WTC11 (cell line): ENCODE measurements around the gene DMD. TPM values are rescaled to one million over a fixed set of nuclear protein-coding genes. Genes with fewer than 3 reads are reported as not detected.

ENCODE experiments used
- ATAC-seq: fragments of 200-7000 bp; cut with Tn5 transposase; 2 replicates; pipeline ENCODE4 v1.10.0; 2021; ENCODE audit warnings: mild to moderate bottlenecking, moderate library complexity
- CTCF ChIA-PET: fragments of 300-600 bp; sonication (Branson Sonifier 250); formaldehyde crosslinking; loops from one replicate; lab custom pipeline; 2021; ENCODE audit warnings: antibody characterized with exemption; lab: Charles Lee
- POLR2A ChIA-PET: fragments of 350-600 bp; sonication (Branson Sonifier 250); formaldehyde crosslinking; loops from one replicate; lab custom pipeline; 2021; ENCODE audit warnings: antibody characterized with exemption; lab: Charles Lee
- DNase-seq: peaks from one replicate; pipeline ENCODE4 v3.0.0; 2021; ENCODE audit warnings: low spot score
- H3K27ac Mint-ChIP-seq: 2 replicates; pipeline ENCODE4 v1.8.0; 2021; ENCODE audit warnings: mixed read lengths
- H3K27me3 Mint-ChIP-seq: 2 replicates; pipeline ENCODE4 v1.8.0; 2021; ENCODE audit warnings: low read depth, mild to moderate bottlenecking, moderate library complexity, mixed read lengths
- H3K36me3 Mint-ChIP-seq: 2 replicates; pipeline ENCODE4 v1.8.0; 2021; ENCODE audit warnings: mixed read lengths
- H3K4me1 Mint-ChIP-seq: 2 replicates; pipeline ENCODE4 v1.8.0; 2022; ENCODE audit warnings: mixed read lengths
- H3K4me3 Mint-ChIP-seq: 2 replicates; pipeline ENCODE4 v1.8.0; 2021; ENCODE audit warnings: mild to moderate bottlenecking, moderate library complexity, mixed read lengths
- H3K9me3 Mint-ChIP-seq: 2 replicates; pipeline ENCODE4 v1.8.0; 2021; ENCODE audit warnings: mixed read lengths
- AR ChIP-seq: fragments of 250-450 bp; sonication (Bioruptor Pico); IDR thresholded peaks from 2 replicates; pipeline ENCODE4 v1.9.0; 2021; ENCODE audit warnings: mild to moderate bottlenecking
- ATF1 ChIP-seq: sonication (generic); formaldehyde crosslinking; IDR thresholded peaks from 2 replicates; pipeline ENCODE4 v1.8.1; 2023; ENCODE audit warnings: mild to moderate bottlenecking, moderate library complexity, missing genetic modification reagents
- ATF3 ChIP-seq: sonication (generic); formaldehyde crosslinking; conservative IDR thresholded peaks from 2 replicates; pipeline ENCODE4 v1.8.1; 2022; ENCODE audit warnings: mild to moderate bottlenecking, missing genetic modification reagents
- E2F5 ChIP-seq: sonication (generic); formaldehyde crosslinking; IDR thresholded peaks from 2 replicates; pipeline ENCODE4 v1.8.1; 2022; ENCODE audit warnings: mild to moderate bottlenecking, moderate library complexity, missing genetic modification reagents
- GABPB1 ChIP-seq: sonication (generic); formaldehyde crosslinking; IDR thresholded peaks from 2 replicates; pipeline ENCODE4 v1.8.1; 2023; ENCODE audit warnings: mild to moderate bottlenecking, missing genetic modification reagents
- GRHL2 ChIP-seq: fragments of 250-450 bp; sonication (Bioruptor Pico); IDR thresholded peaks from 2 replicates; pipeline ENCODE4 v1.8.0; 2022; ENCODE audit warnings: mild to moderate bottlenecking, moderate library complexity; ENCODE audit not compliant: insufficient replicate concordance, severe bottlenecking
- HMGA2 ChIP-seq: fragments of 250-450 bp; sonication (Bioruptor Pico); IDR thresholded peaks from 2 replicates; pipeline ENCODE4 v1.4.0; 2021; ENCODE audit warnings: mild to moderate bottlenecking, moderate library complexity
- IRF1 ChIP-seq: sonication (generic); formaldehyde crosslinking; IDR thresholded peaks from 2 replicates; pipeline ENCODE4 v1.8.0; 2023; ENCODE audit warnings: missing genetic modification reagents
- IRF2 ChIP-seq: sonication (generic); formaldehyde crosslinking; IDR thresholded peaks from 2 replicates; pipeline ENCODE4 v1.8.0; 2022; ENCODE audit warnings: low read depth, missing genetic modification reagents, borderline replicate concordance
- JAZF1 ChIP-seq: fragments of 250-450 bp; sonication (Bioruptor Pico); IDR thresholded peaks from 2 replicates; pipeline ENCODE4 v1.9.0; 2021; ENCODE audit warnings: moderate library complexity, mild to moderate bottlenecking, inconsistent platforms
- MXD4 ChIP-seq: fragments of 250-450 bp; sonication (Bioruptor Pico); IDR thresholded peaks from 2 replicates; pipeline ENCODE4 v1.8.0; 2021; ENCODE audit warnings: mild to moderate bottlenecking, moderate library complexity, borderline replicate concordance
- MYBL2 ChIP-seq: sonication (generic); formaldehyde crosslinking; IDR thresholded peaks from 2 replicates; pipeline ENCODE4 v1.8.1; 2023; ENCODE audit warnings: mild to moderate bottlenecking, moderate library complexity, missing genetic modification reagents
- PRDM15 ChIP-seq: sonication (generic); formaldehyde crosslinking; IDR thresholded peaks from 2 replicates; pipeline ENCODE4 v1.8.0; 2022; ENCODE audit warnings: missing genetic modification reagents
- PRRX2 ChIP-seq: fragments of 250-450 bp; sonication (Bioruptor Pico); IDR thresholded peaks from 2 replicates; pipeline ENCODE4 v1.8.0; 2021; ENCODE audit warnings: mild to moderate bottlenecking
- RORB ChIP-seq: fragments of 250-450 bp; sonication (Bioruptor Pico); IDR thresholded peaks from 2 replicates; pipeline ENCODE4 v1.9.0; 2021; ENCODE audit warnings: mild to moderate bottlenecking
- SP1 ChIP-seq: sonication (generic); formaldehyde crosslinking; conservative IDR thresholded peaks from 2 replicates; pipeline ENCODE4 v1.8.1; 2022; ENCODE audit warnings: missing genetic modification reagents
- TP53 ChIP-seq: sonication (generic); formaldehyde crosslinking; IDR thresholded peaks from 2 replicates; pipeline ENCODE4 v1.8.1; 2023; ENCODE audit warnings: mild to moderate bottlenecking, missing genetic modification reagents
- USF2 ChIP-seq: sonication (generic); formaldehyde crosslinking; IDR thresholded peaks from 2 replicates; pipeline ENCODE4 v1.8.1; 2023; ENCODE audit warnings: mild to moderate bottlenecking, missing genetic modification reagents, moderate library complexity
- ZMAT4 ChIP-seq: fragments of 250-450 bp; sonication (Bioruptor Pico); IDR thresholded peaks from 2 replicates; pipeline ENCODE4 v1.9.0; 2021; ENCODE audit warnings: mild to moderate bottlenecking
- total RNA-seq: library from RNA; stranded (reverse); gene quantifications from 3 replicates; pipeline ENCODE4 v1.2.3, GENCODE V29; 2021

Gene DMD
- total RNA-seq, 1 experiment from 2014 or later = 9.1 TPM

- CTCF ChIA-PET = no interaction called here
- DNase-seq (no peak), ATAC-seq (no peak)
- H3K9me3 Mint-ChIP-seq = 0 out of 2 replicates have a peak, but pooled peaks cover 4% of the 10 kb centered on the region
- TF ChIP-seq GABPB1 (CRISPR knock-in tag) = no peak
- no peak for TF ChIP-seq PRRX2 (CRISPR knock-in tag)
- POLR2A ChIA-PET = no interaction called here
- no peak overlapping the region for H3K27ac Mint-ChIP-seq
- no peaks in the 10 kb centered on the region for H3K36me3 Mint-ChIP-seq
- H3K4me1 Mint-ChIP-seq = no peaks in the 10 kb centered on the region
- H3K27me3 Mint-ChIP-seq = no peaks in the 10 kb centered on the region
- no peak overlapping the region for H3K4me3 Mint-ChIP-seq
Measured at GRCh38 chrX:32010948-32011347, 1200.4 kb downstream of the DMD start.

GRCh38 chrX:32010212-32010611 lies 1201.1 kb downstream of the DMD start:
- H3K4me3 Mint-ChIP-seq = no peak overlapping the region
- H3K4me1 Mint-ChIP-seq = no peaks in the 10 kb centered on the region
- CTCF ChIA-PET = no interaction called here
- H3K27me3 Mint-ChIP-seq = no peaks in the 10 kb centered on the region
- TF ChIP-seq RORB (CRISPR knock-in tag) (no peak), USF2 (CRISPR knock-in tag) (no peak), GRHL2 (CRISPR knock-in tag) (no peak), JAZF1 (CRISPR knock-in tag) (no peak), TP53 (CRISPR knock-in tag) (no peak), AR (no peak), ATF1 (CRISPR knock-in tag) (no peak), PRDM15 (no peak), GABPB1 (CRISPR knock-in tag) (no peak), IRF2 (no peak), MXD4 (CRISPR knock-in tag) (no peak), E2F5 (no peak), HMGA2 (CRISPR knock-in tag) (no peak), IRF1 (CRISPR knock-in tag) (no peak), ATF3 (no peak), ZMAT4 (CRISPR knock-in tag) (no peak), MYBL2 (CRISPR knock-in tag) (no peak), SP1 (CRISPR knock-in tag) (no peak)
- ATAC-seq (no peak), DNase-seq (no peak)
- H3K27ac Mint-ChIP-seq = no peak overlapping the region
- no peaks in the 10 kb centered on the region for H3K36me3 Mint-ChIP-seq
- POLR2A ChIA-PET = no interaction called here
- peaks cover 7% of the 10 kb centered on the region; the same call in 1 of the 2 replicates for H3K9me3 Mint-ChIP-seq
